HG02885 (cell line): ENCODE results near the gene PDXP.
"Not testable (repeated sequence)": the region's sequence is repeated elsewhere in the genome, so short reads cannot be mapped to it uniquely, and the experiment has no call there.

Experiments used
- ATAC-seq: cut with Tn5 transposase; IDR thresholded peaks from one replicate; pipeline ENCODE4 v1.9.1; 2021; ENCODE audit warnings: mild to moderate bottlenecking; ENCODE audit not compliant: unreplicated experiment, poor library complexity

PDXP gene

GRCh38 chr22:37640591-37641560, 17.6 kb upstream of the PDXP start:
- ATAC-seq = no peak

GRCh38 chr22:37641561-37641949, 17.0 kb upstream of the PDXP start:
- no peak for ATAC-seq

GRCh38 chr22:37643225-37643847, 15.2 kb upstream of the PDXP start:
- ATAC-seq = peak; percentile 52

- ATAC-seq = no peak
Observed at GRCh38 chr22:37647317-37647716, 11.2 kb upstream of the PDXP start.

- no peak for ATAC-seq
Observed at GRCh38 chr22:37647928-37648327, 10.6 kb upstream of the PDXP start.

GRCh38 chr22:37650463-37651136, 7.9 kb upstream of the PDXP start:
- no peak for ATAC-seq

- ATAC-seq = no peak
Observed at GRCh38 chr22:37654563-37655251, 3.8 kb upstream of the PDXP start.

- ATAC-seq = no peak
Observed at GRCh38 chr22:37655252-37655563, 3.3 kb upstream of the PDXP start.

GRCh38 chr22:37656583-37656982, 1.9 kb upstream of the PDXP start:
- ATAC-seq = not testable (repeated sequence)

- no peak for ATAC-seq
Observed at GRCh38 chr22:37657590-37658132, 862 bp upstream of the PDXP start.

GRCh38 chr22:37659066-37659896, 758 bp downstream of the PDXP start:
- ATAC-seq = peak; percentile 17

GRCh38 chr22:37659897-37660708, 1.6 kb downstream of the PDXP start:
- ATAC-seq = no peak

GRCh38 chr22:37660709-37661045, 2.2 kb downstream of the PDXP start:
- ATAC-seq = no peak

GRCh38 chr22:37661160-37661924, 2.8 kb downstream of the PDXP start:
- ATAC-seq = no peak

- no peak for ATAC-seq
Observed at GRCh38 chr22:37662039-37662438, 3.5 kb downstream of the PDXP start.

- no peak for ATAC-seq
Observed at GRCh38 chr22:37663521-37664140, 5.1 kb downstream of the PDXP start.

- ATAC-seq = no peak
Observed at GRCh38 chr22:37664249-37665101, 6.0 kb downstream of the PDXP start.
